HG02759 (cell line): ENCODE data around the gene OR7C2.

Source experiments
- ATAC-seq: cut with Tn5 transposase; IDR thresholded peaks from one replicate; pipeline ENCODE4 v1.9.1; 2021; ENCODE audit warnings: mild to moderate bottlenecking, moderate library complexity; ENCODE audit not compliant: unreplicated experiment

OR7C2 gene

GRCh38 chr19:14978161-14978776 is 37.0 kb downstream of the OR7C2 start:
- no peak for ATAC-seq

- no peak for ATAC-seq
Measured at GRCh38 chr19:14979476-14980255, 38.4 kb downstream of the OR7C2 start, which contains the start of gene SLC1A6. Gene SLC1A6 (minus strand): TSS chr19:14979864. CDS start chr19:14972910, 6,954 bp downstream.

- no peak for ATAC-seq
Measured at GRCh38 chr19:14985133-14985532, 43.8 kb downstream of the OR7C2 start.
